OCI-LY7 (cell line): Measurements from ENCODE around the gene RBMS1.

ENCODE experiments used
- EZH2phosphoT487 ChIP-seq: fragments of 200-600 bp; sonication (generic); IDR thresholded peaks from 2 replicates; pipeline ENCODE4 v1.6.1; 2018; ENCODE audit warnings: low read depth, borderline replicate concordance, mild to moderate bottlenecking, mixed run types, antibody characterized with exemption, low read length, moderate library complexity, mixed read lengths
- TF ChIP-seq, protein P1 (sequence below): fragments of 200-600 bp; sonication (generic); conservative IDR thresholded peaks from 2 replicates; pipeline ENCODE4 v1.5.1; 2014; ENCODE audit warnings: mild to moderate bottlenecking, antibody characterized with exemption, low read length, moderate library complexity, mixed read lengths

GRCh38 chr2:160509016-160509415, 15.4 kb upstream of the RBMS1 start:
- TF ChIP-seq, protein P1, sequence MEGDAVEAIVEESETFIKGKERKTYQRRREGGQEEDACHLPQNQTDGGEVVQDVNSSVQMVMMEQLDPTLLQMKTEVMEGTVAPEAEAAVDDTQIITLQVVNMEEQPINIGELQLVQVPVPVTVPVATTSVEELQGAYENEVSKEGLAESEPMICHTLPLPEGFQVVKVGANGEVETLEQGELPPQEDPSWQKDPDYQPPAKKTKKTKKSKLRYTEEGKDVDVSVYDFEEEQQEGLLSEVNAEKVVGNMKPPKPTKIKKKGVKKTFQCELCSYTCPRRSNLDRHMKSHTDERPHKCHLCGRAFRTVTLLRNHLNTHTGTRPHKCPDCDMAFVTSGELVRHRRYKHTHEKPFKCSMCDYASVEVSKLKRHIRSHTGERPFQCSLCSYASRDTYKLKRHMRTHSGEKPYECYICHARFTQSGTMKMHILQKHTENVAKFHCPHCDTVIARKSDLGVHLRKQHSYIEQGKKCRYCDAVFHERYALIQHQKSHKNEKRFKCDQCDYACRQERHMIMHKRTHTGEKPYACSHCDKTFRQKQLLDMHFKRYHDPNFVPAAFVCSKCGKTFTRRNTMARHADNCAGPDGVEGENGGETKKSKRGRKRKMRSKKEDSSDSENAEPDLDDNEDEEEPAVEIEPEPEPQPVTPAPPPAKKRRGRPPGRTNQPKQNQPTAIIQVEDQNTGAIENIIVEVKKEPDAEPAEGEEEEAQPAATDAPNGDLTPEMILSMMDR, result no peak
- TF ChIP-seq EZH2phosphoT487, result no peak
